ENCODE data around the gene ASB10.

The ASB10 gene

DNA sequence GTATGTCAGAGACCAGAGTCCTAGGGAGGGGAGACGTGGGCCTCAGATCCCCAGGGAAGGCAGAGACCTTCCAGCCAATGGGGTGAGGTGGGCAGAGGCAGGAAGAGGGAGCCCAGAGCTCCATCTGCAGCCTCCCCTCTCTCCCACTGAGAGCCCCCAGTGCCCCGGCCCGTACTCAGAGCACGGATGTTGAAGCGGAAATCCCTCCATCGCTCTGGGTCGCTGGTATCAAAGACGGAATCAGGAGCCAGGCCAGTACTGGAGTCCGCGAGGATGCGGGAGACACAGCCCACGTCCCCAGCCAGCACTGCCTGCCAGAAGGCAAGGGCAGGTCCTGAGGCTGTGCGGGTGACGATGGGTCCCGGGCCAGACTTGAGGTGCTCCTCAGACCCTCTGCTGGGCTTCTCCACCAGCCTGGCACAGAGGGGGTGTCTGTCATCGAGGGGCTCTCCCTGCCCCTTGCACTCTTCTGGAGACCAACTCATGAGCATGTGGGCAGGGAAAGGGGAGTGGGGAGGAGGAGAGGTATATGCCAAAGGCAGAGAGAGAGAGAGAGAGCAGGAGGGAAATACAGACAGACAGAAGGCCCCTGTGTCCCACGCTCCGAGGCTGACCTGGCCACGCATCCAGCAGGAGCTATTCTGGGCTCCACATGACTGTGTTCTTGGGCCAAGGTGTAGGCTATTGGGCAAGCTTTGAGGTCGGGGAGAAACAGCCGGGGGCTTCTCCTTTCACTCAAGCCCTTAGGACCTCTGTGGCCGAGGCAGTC is at the start of gene ASB10:
TSS of gene ASB10 (minus strand) at position 611 of the 769 bp plus-strand sequence. CDS start at position 491, 120 bp downstream.
- no peak for DNase-seq

DNA sequence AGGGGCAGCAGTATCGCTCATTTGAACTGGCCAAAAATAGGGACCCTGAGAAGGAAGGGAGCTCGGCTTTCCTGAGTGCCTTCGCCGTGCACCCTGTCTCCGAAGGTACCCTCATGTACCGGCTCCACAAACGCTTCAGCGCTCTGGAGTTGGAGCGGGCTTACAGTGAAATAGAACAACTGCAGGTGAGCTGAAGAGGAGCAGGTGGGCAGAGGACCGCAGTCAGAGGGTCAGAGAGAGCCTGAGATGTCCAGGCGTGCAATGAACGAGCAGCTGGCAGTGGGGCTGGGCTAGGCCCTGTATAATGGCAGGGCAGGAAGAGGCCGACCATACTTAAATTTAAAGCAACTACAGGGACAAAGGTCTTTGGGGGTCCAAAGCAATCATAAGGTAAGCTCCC is 49.4 kb upstream of the ASB10 start:
- DNase-seq: no peak

DNA sequence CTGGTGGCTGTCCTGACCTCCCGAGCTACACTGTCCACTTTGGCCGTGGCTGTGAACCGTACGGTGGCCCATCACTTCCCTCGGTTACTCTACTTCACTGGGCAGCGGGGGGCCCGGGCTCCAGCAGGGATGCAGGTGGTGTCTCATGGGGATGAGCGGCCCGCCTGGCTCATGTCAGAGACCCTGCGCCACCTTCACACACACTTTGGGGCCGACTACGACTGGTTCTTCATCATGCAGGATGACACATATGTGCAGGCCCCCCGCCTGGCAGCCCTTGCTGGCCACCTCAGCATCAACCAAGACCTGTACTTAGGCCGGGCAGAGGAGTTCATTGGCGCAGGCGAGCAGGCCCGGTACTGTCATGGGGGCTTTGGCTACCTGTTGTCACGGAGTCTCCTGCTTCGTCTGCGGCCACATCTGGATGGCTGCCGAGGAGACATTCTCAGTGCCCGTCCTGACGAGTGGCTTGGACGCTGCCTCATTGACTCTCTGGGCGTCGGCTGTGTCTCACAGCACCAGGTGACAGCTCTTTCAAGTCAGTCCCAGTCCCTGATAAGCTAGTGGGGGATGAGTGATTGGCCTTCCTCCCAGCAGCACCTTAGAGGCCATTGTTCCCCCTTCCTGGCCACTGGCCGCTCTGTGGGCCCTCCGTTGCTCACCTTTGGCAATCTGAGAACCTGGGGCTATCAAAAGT is 48.2 kb upstream of the ASB10 start:
- DNase-seq: no peak

DNA sequence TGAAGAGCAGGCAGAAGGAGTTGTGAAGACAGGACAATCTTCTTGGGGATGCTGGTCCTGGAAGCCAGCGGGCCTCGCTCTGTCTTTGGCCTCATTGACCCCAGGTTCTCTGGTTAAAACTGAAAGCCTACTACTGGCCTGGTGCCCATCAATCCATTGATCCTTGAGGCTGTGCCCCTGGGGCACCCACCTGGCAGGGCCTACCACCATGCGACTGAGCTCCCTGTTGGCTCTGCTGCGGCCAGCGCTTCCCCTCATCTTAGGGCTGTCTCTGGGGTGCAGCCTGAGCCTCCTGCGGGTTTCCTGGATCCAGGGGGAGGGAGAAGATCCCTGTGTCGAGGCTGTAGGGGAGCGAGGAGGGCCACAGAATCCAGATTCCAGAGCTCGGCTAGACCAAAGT is 46.8 kb upstream of the ASB10 start:
- DNase-seq: no peak

DNA sequence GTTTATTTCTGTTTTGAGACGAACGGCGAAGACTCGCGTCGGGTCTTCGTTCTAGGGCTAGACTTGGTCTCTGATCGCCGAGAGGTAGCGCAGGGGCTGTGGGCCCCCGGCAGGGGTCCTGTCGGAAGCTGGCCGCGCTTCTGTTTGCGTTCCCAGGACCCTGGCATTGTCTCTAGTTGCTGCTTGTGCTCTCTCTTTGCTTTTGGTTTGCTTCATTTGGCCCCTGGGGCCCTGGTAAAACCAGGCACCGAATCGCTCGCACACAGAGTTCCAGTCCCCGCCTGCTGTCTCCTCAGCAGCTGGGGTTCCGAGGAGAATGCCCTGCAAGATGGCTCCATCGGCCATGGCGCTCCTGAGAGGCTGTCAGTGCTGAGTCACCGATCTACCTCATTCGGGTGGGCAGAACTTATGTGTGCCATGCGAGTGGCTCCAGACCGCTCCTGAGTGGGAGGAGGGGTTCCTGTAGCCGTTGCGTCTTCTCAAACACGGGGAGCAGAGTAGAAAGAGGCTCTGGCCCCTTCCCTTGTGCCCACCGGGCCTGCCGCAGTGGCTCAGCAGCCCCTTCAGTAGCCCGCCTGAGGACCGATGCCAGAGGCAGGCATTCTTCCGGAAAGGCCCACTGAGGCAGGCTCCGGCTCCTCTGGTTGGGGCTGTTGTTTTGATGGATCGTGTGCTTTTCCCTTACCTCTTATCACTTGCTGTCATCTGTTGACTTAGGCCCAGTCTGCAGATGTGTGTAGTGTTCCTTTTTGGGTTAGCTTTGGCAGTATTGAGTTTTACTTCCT is 46.1 kb upstream of the ASB10 start:
- peak in 32 of 58 donors; percentile 17 to 83 (median 56) for DNase-seq

GRCh38 chr7:151232091-151232916 is 45.3 kb upstream of the ASB10 start, which contains the start of gene CHPF2:
TSS of gene CHPF2 (plus strand) at chr7:151232483. CDS start at chr7:151234012, 1,529 bp downstream.
- DNase-seq: peak; percentile 37 to 94 (median 84)

DNA sequence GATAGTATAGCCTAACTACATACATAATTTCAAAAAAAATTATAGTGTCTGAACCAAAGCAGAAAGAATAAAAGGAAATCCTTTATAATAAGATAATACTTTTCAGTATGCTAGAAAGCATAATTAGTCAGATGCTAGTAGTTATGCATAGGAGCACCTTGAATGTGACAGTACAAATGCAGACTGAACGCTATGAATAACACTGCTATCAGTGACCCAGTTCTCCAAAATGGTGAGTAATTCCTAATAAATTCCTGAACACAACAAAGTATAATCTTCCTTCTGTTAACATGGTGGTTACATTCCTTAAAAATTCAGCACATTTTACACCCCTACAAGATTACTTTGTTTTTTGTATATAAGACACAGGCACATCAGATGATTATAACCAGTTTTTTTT is 44.0 kb upstream of the ASB10 start:
- DNase-seq: no peak

DNA sequence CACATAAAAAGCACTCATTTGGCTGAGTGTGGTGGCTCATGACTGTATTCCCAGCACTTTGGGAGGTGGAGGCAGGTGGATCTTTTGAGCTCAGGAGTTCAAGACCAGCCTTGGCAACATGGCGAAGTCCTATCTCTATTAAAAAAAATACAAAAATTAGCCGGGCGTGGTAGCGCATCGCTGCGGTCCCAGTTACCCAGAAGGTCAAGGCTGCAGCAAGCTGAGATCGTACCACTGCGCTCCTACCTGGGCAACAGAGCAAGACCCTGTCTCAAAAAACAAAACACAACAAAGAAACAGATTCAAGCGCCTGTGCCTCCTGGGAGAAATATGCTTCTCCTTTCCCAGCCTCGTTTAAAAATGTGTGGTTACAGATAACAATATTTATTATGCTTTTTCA is 42.2 kb upstream of the ASB10 start:
- no peak for DNase-seq

- DNase-seq: no peak
Observed at GRCh38 chr7:151228024-151228866, 41.2 kb upstream of the ASB10 start.

DNA sequence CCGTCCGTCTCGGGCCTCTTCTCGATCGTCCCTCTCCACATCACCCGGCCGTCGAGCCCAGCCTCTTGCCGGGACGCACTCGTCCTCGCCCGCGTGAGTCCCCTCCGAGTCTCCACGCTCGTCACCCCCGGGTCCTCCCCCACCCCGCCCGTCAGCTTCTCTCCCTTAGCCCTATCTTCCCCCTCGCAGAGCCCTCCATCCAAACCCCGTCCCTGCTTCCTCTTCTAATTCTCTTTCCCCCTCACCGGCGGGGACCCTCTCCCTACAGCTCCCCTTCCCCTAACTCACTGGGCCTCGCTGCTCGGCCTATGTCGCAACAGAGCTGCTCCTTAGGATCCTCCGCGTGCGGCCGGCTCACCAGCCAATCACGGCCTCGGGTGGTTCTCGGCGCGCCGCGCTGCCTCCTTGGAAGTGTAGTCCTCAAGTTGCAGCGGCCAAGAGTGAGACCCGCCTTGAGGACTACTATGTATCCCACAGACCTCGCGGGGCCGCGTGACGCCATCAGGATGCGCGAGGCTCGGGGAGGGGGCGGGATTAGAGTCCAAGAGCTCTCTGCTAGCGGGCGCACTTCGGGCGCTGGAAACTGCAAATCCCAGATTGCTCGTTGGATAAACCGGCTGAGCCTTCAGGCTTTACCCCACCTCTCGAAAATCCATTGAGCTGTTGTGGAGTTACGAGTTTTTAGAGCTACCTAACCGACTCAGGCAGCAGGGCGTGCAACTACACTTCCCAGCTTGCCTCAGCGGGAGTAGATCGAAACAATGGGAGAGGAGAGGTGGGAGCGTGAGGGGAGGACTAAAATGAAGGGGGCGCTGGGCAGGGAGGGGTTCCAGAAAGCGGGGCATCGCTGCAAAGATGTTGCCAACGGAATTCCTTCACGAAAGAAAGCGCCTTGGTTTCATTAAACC is 40.1 kb upstream of the ASB10 start, which contains the start of gene ABCF2:
TSS of gene ABCF2 (minus strand) at position 331 of the 908 bp plus-strand sequence. CDS start 747 bp downstream, outside the sequence.
- DNase-seq: peak; percentile 78 to 100 (median 98)

GRCh38 chr7:151226560-151226874 is 39.5 kb upstream of the ASB10 start:
- DNase-seq: no peak

GRCh38 chr7:151225948-151226510 is 39.0 kb upstream of the ASB10 start:
- DNase-seq: no peak

GRCh38 chr7:151223728-151224127 is 36.7 kb upstream of the ASB10 start:
- no peak for DNase-seq

- DNase-seq: no peak
Observed at GRCh38 chr7:151218170-151218569, 31.1 kb upstream of the ASB10 start.

DNA sequence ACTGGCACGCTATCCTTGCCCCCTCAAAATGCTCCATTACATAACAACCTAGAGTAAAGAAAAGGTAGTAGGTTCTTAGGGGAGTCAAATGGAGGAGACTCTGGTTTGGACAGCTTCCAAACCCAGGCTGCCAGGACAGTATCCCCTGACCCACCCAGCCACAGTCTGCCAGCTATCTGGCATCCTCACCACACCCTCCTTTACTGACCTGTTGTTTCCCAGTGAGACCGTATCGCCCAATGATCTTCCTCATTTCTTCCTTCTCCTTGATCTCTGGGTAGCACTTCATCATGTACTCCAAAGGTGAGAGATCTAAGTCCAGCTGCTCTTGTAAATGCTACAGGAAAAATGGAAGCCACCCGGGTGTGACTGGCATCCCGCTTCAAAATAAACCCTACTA is 28.3 kb upstream of the ASB10 start:
- DNase-seq: no peak

- no peak for DNase-seq
Observed at GRCh38 chr7:151213826-151214225, 26.8 kb upstream of the ASB10 start.

- DNase-seq: no peak
Observed at GRCh38 chr7:151212626-151213025, 25.6 kb upstream of the ASB10 start.

GRCh38 chr7:151211155-151211772 is 24.2 kb upstream of the ASB10 start:
- no peak for DNase-seq
